K562 (cell line): ENCODE data around the gene NUP205. TPM values are rescaled to one million over a fixed set of nuclear protein-coding genes. Genes with fewer than 3 reads are reported as not detected.

Experiments used
- ATAC-seq: fragments of 200-7000 bp; cut with Tn5 transposase; 3 replicates; pipeline ENCODE4 v1.9.1; 2020; ENCODE audit warnings: moderate library complexity
- BruUV-seq: library from RNA; stranded (reverse); fragments of 400-500 nt; replicated peaks from 2 replicates; lab custom pipeline; 2021; lab: Mats Ljungman, UMichigan
- CTCF ChIA-PET: fragments of 300-600 bp; formaldehyde crosslinking; extraction: SDS; loops from one replicate; lab custom pipeline; 2021; ENCODE audit warnings: low intra/inter-chr PET ratio; lab: Yijun Ruan, JAX
- POLR2A ChIA-PET: fragments of 300-600, 350-650 bp; sonication (Branson Sonifier 250); formaldehyde crosslinking; extraction: SDS; loops from one replicate; lab custom pipeline; 2021; ENCODE audit warnings: antibody characterized with exemption, inconsistent platforms; lab: Yijun Ruan, JAX
- DNase-seq, 4 experiments: peaks; one replicate each; pipeline versions ENCODE4 v3.0.0 to v3.0.0-alpha.2; 2011 to 2018; ENCODE audit warnings: low spot score in 3 of 4, mixed read lengths in 3 of 4; ENCODE audit errors: extremely low read depth in 1 of 4
- FAIRE-seq: peaks from 2 replicates; lab custom pipeline; 2011; peaks lifted over from hg19 to GRCh38; lab: Jason Lieb, UNC
- H2AFZ ChIP-seq: 2 replicates; pipeline ENCODE4 v1.6.0; 2011; ENCODE audit warnings: low read depth, low read length, control low read depth, inconsistent platforms
- H3K27ac ChIP-seq: fragments of 200-600 bp; 3 replicates; pipeline ENCODE4 v1.8.0; 2011; ENCODE audit warnings: low read depth, mild to moderate bottlenecking, control low read depth, inconsistent platforms, low read length, moderate library complexity, mixed read lengths; ENCODE audit errors: extremely low read depth
- H3K27me3 ChIP-seq, 2 experiments: fragments of 300-600 bp in 1 of 2; 2 replicates in 1 of 2; 3 replicates in 1 of 2; pipeline versions ENCODE4 v1.6.0 to v1.8.0; 2011; ENCODE audit warnings: inconsistent platforms in 2 of 2, low read length in 2 of 2, mild to moderate bottlenecking in 1 of 2, mixed read lengths in 1 of 2, moderate library complexity in 1 of 2; ENCODE audit not compliant: control insufficient read depth in 2 of 2, insufficient read depth in 2 of 2
- H3K36me3 ChIP-seq: fragments of 300-600 bp; 3 replicates; pipeline ENCODE4 v1.8.0; 2011; ENCODE audit warnings: mild to moderate bottlenecking, low read length, inconsistent platforms; ENCODE audit not compliant: control insufficient read depth, insufficient read depth
- H3K4me1 ChIP-seq, 2 experiments: fragments of 200-600 bp in 1 of 2; replicated peaks in 1 of 2; 2 replicates in 1 of 2; 3 replicates in 1 of 2; pipeline versions ENCODE4 v1.5.1 to v1.8.0; 2011; ENCODE audit warnings: inconsistent platforms in 2 of 2, low read length in 2 of 2, mild to moderate bottlenecking in 1 of 2, mixed read lengths in 1 of 2, moderate library complexity in 1 of 2; ENCODE audit not compliant: control insufficient read depth in 2 of 2, insufficient read depth in 2 of 2
- H3K4me2 ChIP-seq: 2 replicates; pipeline ENCODE4 v1.6.1; 2011; ENCODE audit warnings: low read length, control low read depth, inconsistent platforms, mixed read lengths; ENCODE audit not compliant: insufficient read depth
- H3K4me3 ChIP-seq: fragments of 200-600 bp; sonication (generic), shearing (Covaris generic); 2 replicates; pipeline ENCODE4 v1.5.1; 2016; ENCODE audit warnings: control low read depth, inconsistent platforms
- H3K79me2 ChIP-seq: fragments of 200-600 bp; 3 replicates; pipeline ENCODE4 v1.8.0; 2011; ENCODE audit warnings: low read length, inconsistent platforms; ENCODE audit not compliant: control insufficient read depth, insufficient read depth
- H3K9ac ChIP-seq, 2 experiments: 2 replicates each; pipeline versions ENCODE4 v1.6.0 to v1.6.1; 2011; ENCODE audit warnings: low read depth in 2 of 2, low read length in 2 of 2, control low read depth in 1 of 2, inconsistent platforms in 1 of 2, mild to moderate bottlenecking in 1 of 2, mixed read lengths in 1 of 2; ENCODE audit not compliant: insufficient read depth in 1 of 2
- H3K9me1 ChIP-seq: one replicate; pipeline ENCODE4 v1.6.0; 2011; ENCODE audit warnings: inconsistent platforms, mild to moderate bottlenecking, low read length, moderate library complexity; ENCODE audit not compliant: control insufficient read depth, insufficient read depth
- H3K9me3 ChIP-seq: replicated peaks from 2 replicates; pipeline ENCODE4 v1.5.1; 2011; ENCODE audit warnings: low read depth, low read length, inconsistent platforms; ENCODE audit not compliant: control insufficient read depth, insufficient read depth
- H4K20me1 ChIP-seq: replicated peaks from 2 replicates; pipeline ENCODE4 v1.6.1; 2011; ENCODE audit warnings: low read length, inconsistent platforms, mixed read lengths; ENCODE audit not compliant: control insufficient read depth, insufficient read depth
- MGA ChIP-seq: fragments of 450-650 bp; IDR thresholded peaks from 2 replicates; pipeline ENCODE4 v1.6.1; 2016; ENCODE audit warnings: mild to moderate bottlenecking, moderate library complexity
- SMARCA4 ChIP-seq: fragments of 450-650 bp; IDR thresholded peaks from 2 replicates; pipeline ENCODE4 v1.6.1; 2016
- ZNF395 ChIP-seq: fragments of 200-800 bp; sonication (Bioruptor generic); IDR thresholded peaks from 2 replicates; pipeline ENCODE4 v1.6.1; 2017; ENCODE audit warnings: missing genetic modification characterization, missing compliant biosample characterization
- ZNF431 ChIP-seq: sonication (generic); formaldehyde crosslinking; IDR thresholded peaks from 2 replicates; pipeline ENCODE4 v1.8.0; 2022; ENCODE audit warnings: mild to moderate bottlenecking, missing genetic modification reagents
- WGBS: fragments of 100-300 bp; shearing (Covaris generic); methylation state at CpG from one replicate; pipeline ENCODE4 v1.1.6; 2016; ENCODE audit warnings: low coverage, mixed read lengths; ENCODE audit not compliant: insufficient coverage; ENCODE audit errors: missing lambda C conversion rate; 5-methylcytosine and 5-hydroxymethylcytosine counted together
- in situ Hi-C: fragments of 300-500 bp; cut with MboI; formaldehyde crosslinking; loops from 4 replicates; pipeline ENCODE4 v1.15.0; 2018; ENCODE audit warnings: inconsistent platforms, mixed read lengths
- intact Hi-C: fragments of 100-400 bp; cut with micrococcal nuclease; formaldehyde crosslinking; loops from 2 replicates; pipeline ENCODE4 v1.14.2; 2022
- polyA plus RNA-seq, 8 experiments: library from polyadenylated mRNA; depleted of rRNA in 4 of 8; stranded (reverse) in 5 of 8; unstranded in 3 of 8; fragments of >200 nt; fragmentation: Nextera tagmentation in 2 of 8; fragmentation: Illumina TruSeq in 1 of 8; extraction: Ambion mirVana in 2 of 8; extraction: Trizol in 1 of 8; gene quantifications; 2 replicates each; pipeline versions ENCODE4 v1.2.1 to v1.2.3, GENCODE V29; 2011 to 2014; ENCODE audit warnings: inconsistent platforms in 1 of 8, missing spikeins in 1 of 8
- total RNA-seq, 7 experiments: library from RNA; depleted of rRNA in 6 of 7; stranded (reverse); fragments of >200 nt in 6 of 7; fragmentation: Illumina TruSeq in 2 of 7; extraction: Trizol in 2 of 7; gene quantifications; 2 replicates each; pipeline versions ENCODE4 v1.2.1 to v1.2.3, GENCODE V29; 2011 to 2021; ENCODE audit warnings: low replicate concordance in 1 of 7

The NUP205 gene
- total and polyA plus RNA-seq, 9 of the 15 experiments (the other 6 are each of a cell fraction or from before 2014, with no cell fraction given) = 101 to 282 (median 193) TPM

- ChIA-PET CTCF (interaction anchor here (1.2 to 2.0 kb wide), 6 partner anchors 47 to 229 kb away, joined by 4 to 14 read pairs (median 7); partner anchors contain the start of gene NUP205), POLR2A (interaction anchor here (0.7 to 1.7 kb wide), 5 partner anchors 10 to 52 kb away, joined by 3 to 6 read pairs (median 4); partner anchors contain the start of gene NUP205)
- H2AFZ ChIP-seq = peak overlapping the region; percentile 98
- H3K9me3 ChIP-seq = no peaks in the 10 kb centered on the region
- TSS peak; percentile 72 for BruUV-seq
- peak overlapping the region; percentile 59 for H3K27ac ChIP-seq
- intact Hi-C loops (loop anchor here (2.0 to 10.0 kb wide), 4 partner anchors 137 to 1654 kb away; partner anchors contain the start of gene STMP1), in situ Hi-C loops (loop anchor here (10.0 kb wide), 1 partner anchor 454 kb away; no protein-coding TSS in a partner anchor)
- H3K9me1 ChIP-seq = no peaks in the 10 kb centered on the region
- no peaks in the 10 kb centered on the region for H3K27me3 ChIP-seq
- FAIRE-seq = no peak
- ATAC-seq = peak; percentile 0; the same call in 1 of the 3 replicates
- peak overlapping the region; percentile 70 for H3K4me3 ChIP-seq
- peak overlapping the region; percentile 99 for H3K4me2 ChIP-seq
- peaks cover 40% of the 10 kb centered on the region for H3K79me2 ChIP-seq
- no peaks in the 10 kb centered on the region for H3K36me3 ChIP-seq
- peak overlapping the region; percentile 68 to 80; a peak in 3 of 4 replicates for H3K9ac ChIP-seq
- DNase-seq = peak; percentile 41 to 61 (median 42)
- H4K20me1 ChIP-seq = peaks cover 11% of the 10 kb centered on the region; the same call in 1 of the 2 replicates
- 2% methylated on average over 17 of the region's 17 CpGs for WGBS
- H3K4me1 ChIP-seq = peaks cover 10 to 11% of the 10 kb centered on the region in 2 experiments; a peak in 4 of 5 replicates
- TF ChIP-seq SMARCA4 = peak; percentile 30
- peak; percentile 80 for TF ChIP-seq MGA
- TF ChIP-seq ZNF431 (CRISPR knock-in tag) = 0 out of 2 replicates have a peak, but pooled peaks have one; percentile 5
- TF ChIP-seq ZNF395 (CRISPR knock-in tag) = peak; percentile 30
Measured at GRCh38 chr7:135510592-135511183, 47.0 kb upstream of the NUP205 start.
